Colon (tissue), 2 donors: ENCODE results near the gene MYO5A.

Experiments
- FAIRE-seq: peaks from 2 replicates; lab custom pipeline; 2012; peaks lifted over from hg19 to GRCh38; lab: Jason Lieb, UNC
- donor health status: control.
- donor health status: control.

The MYO5A gene

DNA sequence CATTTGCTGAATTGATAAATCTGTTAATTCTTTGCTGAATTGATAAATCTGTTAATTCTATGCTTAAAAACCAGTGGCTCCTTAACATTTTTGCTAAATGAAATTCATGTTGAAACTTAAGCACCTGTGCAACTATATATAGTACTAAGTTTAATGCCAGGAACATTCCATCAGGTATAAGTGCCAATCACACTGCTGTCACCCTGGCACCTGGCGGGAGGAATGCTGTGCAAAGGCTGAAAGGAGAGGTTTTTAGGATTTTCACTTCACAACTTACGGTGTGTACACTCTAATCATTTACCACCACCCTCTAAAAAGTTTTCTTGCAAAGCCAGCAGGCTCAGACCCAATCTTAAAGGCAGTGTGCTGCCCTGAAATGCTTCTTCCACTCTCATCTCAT is 199.5 kb downstream of the MYO5A start:
- FAIRE-seq = no peak

GRCh38 chr15:52328680-52329079 is 200.0 kb downstream of the MYO5A start:
- no peak for FAIRE-seq

DNA sequence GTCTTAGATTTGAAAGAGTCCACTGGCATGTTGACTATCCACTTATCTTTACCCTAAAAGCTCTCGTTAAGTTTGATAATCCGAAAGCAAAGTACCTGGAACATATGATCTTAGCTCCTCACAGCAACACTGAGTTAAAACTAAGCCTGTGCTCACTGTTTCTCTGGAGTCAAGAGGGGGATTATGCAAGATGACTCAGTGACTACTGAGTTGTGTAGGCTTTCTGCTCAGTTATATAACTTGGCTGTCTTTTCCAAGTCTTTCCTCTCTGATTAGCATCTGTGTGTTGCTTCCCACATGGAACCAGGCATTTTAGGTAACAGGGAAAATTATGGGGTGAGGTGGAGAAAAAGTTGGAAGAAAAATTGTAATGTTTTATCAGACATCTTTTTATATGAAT is 201.9 kb downstream of the MYO5A start:
- no peak for FAIRE-seq

- FAIRE-seq = no peak
Measured at GRCh38 chr15:52324109-52324508, 204.6 kb downstream of the MYO5A start.

GRCh38 chr15:52318729-52319500 is 209.8 kb downstream of the MYO5A start:
- FAIRE-seq = no peak

DNA sequence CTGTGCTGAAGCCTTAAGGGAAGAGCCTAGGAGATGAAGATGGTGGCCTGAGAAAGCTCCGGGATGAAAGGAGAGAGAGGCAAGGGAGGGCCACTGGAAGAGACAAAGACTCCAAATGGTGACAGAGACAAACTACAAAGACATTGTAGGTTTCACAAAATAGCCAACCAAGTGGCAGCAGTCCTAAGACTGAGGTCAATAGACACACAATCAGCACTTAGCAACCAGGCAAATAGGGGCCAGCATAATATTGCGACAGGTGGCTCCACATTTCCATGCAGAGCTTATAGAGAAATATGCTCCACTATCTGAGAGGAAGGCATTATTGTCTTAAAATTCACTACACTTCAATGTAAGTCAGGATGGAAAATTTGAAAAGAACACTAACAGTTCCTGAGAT is 211.0 kb downstream of the MYO5A start:
- no peak for FAIRE-seq

DNA sequence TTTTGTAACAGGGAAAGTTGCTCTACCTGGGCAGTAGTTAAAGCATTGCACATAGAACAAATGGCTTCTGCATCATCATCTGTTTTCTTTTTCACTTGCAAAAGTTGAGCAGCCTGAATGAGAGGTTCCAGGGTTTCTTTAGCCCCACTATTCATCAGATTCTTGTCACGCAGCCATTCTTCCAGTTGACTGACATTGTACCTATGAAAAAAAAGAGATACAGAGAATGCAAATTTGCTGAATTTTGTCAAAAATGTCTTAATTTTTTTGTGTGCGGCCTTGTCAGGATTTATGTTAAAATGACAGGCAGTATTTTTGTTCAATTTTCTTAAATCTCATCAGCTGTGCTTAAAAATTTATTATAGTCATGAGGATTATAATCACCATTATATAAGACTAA is 211.7 kb downstream of the MYO5A start:
- no peak for FAIRE-seq

- FAIRE-seq = no peak
Measured at GRCh38 chr15:52309154-52309548, 219.5 kb downstream of the MYO5A start.

- FAIRE-seq = no peak
Measured at GRCh38 chr15:52308446-52309153, 220.1 kb downstream of the MYO5A start.

DNA sequence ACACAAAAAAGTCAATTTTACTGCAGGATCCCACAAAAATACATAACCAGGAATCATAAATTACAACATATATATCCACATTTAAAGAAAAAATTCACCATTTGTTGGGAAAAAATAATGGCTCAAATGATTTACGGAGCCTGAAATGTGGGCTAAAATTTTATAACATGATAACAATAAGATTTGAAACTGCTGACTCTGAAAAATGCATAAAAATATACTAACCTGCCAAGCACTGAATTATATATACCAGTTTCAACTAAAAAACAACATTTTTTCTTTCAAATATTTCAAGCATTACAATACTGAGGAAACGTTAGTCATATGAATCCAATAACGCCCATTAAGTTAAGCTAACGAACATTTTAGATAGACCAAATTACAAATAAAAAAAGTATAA is 220.8 kb downstream of the MYO5A start:
- FAIRE-seq = no peak

GRCh38 chr15:52306270-52306669 is 222.4 kb downstream of the MYO5A start:
- no peak for FAIRE-seq

DNA sequence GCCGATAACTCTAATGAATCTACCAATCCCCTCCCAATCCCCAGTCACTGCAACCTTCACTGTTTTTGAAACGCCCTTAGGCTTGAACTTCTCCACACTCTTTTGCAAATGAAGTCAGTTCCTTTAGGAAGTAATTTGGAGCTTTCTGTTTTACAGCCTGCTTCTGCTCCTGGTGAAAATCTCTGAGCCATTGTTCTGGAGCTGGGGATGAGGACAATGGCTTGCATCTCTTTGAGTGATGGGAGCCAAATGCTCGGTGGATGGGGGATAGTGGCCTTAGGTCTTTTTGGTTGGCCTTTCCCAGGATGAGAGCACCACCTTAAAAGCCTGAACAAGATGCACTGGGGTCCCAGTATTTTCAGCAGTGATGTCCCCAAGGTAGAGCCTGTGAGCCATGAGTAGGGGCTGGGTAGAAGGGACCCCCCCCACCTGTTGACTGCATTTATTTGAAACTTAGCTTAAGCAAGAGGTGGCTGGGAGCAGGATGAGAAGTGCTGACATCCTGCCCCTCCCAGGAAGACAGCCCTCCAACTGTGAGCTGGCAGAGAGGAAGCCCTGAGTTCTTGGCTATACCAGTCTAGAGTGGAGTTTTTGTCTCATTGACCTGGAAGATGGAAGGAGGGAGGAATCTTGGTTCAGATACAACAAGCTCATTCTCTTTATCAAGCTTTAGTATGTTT is 225.4 kb downstream of the MYO5A start:
- FAIRE-seq = no peak

DNA sequence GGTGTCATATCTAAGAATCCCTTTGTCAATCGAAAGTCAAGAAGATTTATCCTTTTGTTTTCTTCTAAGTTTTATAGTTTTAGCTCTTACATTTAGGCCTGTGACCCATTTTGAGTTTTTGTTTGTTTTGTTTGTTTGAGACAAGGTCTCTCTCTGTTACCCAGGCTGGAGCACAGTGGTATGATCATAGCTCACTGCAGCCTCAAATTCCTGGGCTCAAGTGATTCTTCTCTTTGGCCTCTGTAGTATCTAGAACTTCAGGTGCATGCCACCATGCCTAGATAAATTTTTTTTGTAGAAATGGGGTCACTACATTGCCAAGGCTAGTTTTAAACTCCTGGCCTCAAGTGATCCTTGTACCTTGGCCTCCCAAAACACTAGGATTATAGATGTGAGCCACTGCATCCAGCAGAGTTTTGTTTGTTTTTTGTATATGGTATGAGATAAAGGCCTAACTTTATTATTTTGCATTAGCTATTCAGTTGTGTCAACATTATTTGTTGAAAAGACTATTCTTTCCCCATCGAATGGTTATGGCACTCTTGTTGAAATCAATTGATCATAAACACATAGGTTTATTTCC is 227.3 kb downstream of the MYO5A start:
- FAIRE-seq = no peak

GRCh38 chr15:52295421-52296001 is 233.2 kb downstream of the MYO5A start, which contains the start of gene MYO5C:
Gene MYO5C, minus strand, starts transcription at chr15:52295804. Its CDS starts 168 bp downstream, at chr15:52295636.
- FAIRE-seq = no peak

DNA sequence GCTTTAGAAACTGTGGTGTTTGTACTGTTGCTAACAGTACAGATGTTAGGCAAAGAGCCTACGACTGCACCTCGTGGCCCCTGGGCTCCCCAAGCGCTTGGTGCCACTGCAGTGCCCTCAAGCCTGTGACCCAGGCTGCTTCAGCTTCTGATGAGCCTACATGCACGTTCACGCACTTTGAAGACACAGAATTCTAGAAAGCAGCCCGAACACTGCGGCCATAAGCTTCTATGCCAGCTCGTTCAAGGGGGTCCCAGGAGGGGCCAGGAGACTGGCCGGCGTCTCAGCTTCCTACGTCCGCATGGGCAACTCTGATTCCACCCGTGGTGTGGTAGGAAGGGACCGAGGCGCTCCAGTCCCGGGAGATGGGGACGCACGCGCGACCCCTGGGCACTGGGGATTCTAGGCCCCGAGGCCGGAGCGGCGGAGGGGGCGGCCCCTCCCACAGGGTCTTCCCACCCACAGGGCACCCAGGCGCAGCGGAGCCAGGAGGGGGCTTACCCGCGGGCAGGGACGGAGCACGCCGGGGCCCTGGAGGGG is 233.7 kb downstream of the MYO5A start:
- no peak for FAIRE-seq

DNA sequence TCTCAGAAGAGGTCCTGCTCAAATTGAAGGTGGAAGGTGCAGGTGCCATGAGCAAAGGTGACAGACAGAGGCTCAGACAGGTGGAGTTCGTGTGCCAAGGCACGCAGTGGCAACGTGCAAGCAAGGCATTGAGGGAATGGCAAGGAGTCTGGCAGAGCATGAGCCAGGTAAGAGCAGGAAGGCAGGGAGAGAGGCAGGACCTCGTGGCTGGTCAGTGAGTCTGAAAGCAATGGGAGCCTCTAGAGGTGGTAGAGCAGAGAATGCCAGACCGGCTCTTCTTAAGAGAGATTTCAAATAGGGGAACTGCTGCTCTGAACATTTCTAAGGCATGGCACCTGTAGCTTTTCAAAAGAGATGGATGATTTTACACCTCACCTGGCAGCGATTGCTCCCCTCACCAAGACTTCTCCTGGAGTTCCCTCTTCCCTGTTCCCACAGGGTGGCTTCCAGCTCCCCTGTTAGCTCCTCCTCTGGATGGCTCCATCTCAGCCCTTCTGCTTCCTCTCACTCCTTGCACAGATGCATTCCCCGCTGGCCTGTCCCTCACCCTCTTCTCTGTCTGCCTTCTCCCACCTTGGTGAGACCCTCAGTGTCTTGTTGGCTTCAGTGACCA is 235.8 kb downstream of the MYO5A start:
- no peak for FAIRE-seq

DNA sequence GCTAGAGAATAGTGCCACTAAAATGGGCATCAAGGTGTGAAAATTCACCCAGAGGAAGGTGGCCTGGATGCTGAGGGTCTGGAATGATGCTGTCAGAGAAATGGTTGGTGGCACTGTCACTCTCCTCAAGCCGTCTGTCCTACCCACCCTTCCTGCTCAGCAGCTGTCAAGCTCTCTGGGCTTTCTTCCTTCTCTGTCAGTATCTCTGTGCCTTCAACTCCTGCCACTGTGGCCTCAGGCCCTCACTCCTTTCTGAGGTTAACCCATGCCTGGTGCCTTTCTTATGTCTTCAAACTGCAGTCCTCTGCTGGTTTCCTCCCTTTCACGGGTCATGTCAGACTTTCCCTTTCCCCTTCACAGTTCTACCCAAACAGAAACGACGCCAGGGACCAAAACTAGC is 237.5 kb downstream of the MYO5A start:
- no peak for FAIRE-seq

DNA sequence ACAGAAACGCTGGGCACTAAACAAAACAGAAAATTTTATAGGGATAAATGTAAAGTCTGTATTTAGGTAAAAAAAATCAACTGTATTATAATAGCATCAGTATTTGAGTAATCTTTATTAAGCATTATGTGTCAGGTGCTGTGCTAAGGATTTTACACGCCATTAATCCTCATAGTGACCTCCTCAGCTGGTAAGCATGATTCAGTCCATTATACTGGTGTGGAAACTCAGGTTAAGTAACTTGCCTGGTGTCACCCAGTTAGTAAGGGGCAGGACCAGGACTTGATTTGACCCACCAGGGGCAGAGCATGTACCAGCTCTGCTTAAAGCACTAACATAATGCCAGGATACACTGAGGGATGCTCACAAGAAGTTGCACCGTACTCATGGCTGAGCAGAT is 237.9 kb downstream of the MYO5A start:
- FAIRE-seq = no peak

DNA sequence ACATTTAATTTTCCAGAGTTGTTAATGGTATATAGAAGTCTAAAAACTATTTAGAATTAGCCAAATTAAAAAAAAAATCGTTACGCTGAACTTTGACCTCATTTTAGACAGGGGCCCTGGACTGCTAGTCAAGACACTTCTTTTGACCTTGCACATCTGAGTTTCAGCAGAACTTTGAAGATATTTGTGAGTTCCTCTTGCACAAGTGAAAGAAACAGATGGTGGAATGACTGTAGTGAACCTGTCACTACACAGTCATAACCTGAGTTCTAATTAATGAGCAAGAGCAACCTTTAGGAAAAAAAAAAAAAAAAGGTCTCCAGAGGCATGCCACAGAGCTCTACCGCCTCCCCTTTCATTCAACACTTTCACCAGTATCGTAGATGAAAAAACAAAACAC is 238.4 kb downstream of the MYO5A start:
- FAIRE-seq = no peak

GRCh38 chr15:52289629-52290081 is 239.0 kb downstream of the MYO5A start:
- no peak for FAIRE-seq

DNA sequence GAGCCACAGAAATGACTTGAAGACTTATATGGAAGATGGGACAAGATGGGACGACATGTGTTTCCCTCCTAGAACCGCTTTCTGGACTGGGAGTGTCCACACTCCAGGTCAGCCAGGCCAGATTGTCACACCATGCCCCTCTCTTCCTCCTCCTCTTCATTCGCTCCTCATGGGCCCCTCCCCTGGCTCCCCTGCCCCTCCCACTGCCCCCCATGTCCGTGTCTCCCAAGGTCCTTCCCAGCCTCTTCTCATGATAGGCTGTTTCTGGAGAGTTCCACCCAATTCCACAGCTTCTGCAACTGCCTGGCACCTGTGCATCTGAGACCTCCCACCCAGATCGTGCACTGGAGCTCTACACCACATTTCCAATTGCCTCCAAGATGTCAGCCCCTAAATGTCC is 239.7 kb downstream of the MYO5A start:
- FAIRE-seq = no peak
